ENCODE results near the gene RBM47.

DNA sequence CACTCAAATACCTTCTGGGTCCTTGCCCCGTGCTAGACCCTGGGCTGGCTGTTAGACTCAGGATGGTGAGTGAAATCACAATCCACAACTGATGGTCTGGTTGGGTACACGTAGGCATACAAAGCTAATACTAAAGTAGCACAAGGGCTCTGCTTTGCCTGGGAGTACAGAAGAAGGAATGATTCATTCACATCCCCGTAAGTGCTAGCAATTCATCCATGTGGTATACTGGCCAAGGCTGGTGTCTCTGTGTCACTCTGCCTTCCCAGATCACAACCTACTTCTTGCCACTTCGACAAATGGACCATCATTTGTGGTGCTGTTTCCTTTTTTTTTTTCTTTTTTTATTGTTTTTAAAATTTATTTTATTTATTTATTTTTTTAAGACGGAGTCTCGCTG is 19.7 kb upstream of the RBM47 start:
- TF ChIP-seq SPI1 (IDR thresholded peaks at IDR 0.05; ENCODE audit: low read depth, low read length) = no peak
- TF ChIP-seq POLR2A (IDR thresholded peaks at IDR 0.05; ENCODE audit: low read depth, low read length) = no peak
- TF ChIP-seq POLR2AphosphoS5 (IDR thresholded peaks at IDR 0.05; ENCODE audit: low read depth, low read length) = no peak
